A673 (cell line): ENCODE measurements around the gene ABHD10.

Experiments used
- EZH2 ChIP-seq: fragments of 200-600 bp; sonication (generic); IDR thresholded peaks from 2 replicates; pipeline ENCODE4 v1.6.1; 2017; ENCODE audit warnings: borderline replicate concordance, low read depth, mild to moderate bottlenecking, mixed read lengths, antibody characterized with exemption, low read length; ENCODE audit not compliant: poor library complexity, severe bottlenecking
- TF ChIP-seq, protein P1 (sequence below): fragments of 300-800, 200-600 bp; sonication (generic); conservative IDR thresholded peaks from 2 replicates; pipeline ENCODE4 v1.5.1; 2017; ENCODE audit warnings: low read depth, mild to moderate bottlenecking, antibody characterized with exemption, low read length, moderate library complexity, mixed read lengths

- TF ChIP-seq, protein P1, sequence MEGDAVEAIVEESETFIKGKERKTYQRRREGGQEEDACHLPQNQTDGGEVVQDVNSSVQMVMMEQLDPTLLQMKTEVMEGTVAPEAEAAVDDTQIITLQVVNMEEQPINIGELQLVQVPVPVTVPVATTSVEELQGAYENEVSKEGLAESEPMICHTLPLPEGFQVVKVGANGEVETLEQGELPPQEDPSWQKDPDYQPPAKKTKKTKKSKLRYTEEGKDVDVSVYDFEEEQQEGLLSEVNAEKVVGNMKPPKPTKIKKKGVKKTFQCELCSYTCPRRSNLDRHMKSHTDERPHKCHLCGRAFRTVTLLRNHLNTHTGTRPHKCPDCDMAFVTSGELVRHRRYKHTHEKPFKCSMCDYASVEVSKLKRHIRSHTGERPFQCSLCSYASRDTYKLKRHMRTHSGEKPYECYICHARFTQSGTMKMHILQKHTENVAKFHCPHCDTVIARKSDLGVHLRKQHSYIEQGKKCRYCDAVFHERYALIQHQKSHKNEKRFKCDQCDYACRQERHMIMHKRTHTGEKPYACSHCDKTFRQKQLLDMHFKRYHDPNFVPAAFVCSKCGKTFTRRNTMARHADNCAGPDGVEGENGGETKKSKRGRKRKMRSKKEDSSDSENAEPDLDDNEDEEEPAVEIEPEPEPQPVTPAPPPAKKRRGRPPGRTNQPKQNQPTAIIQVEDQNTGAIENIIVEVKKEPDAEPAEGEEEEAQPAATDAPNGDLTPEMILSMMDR, result peak; percentile 14; the same call in 1 of the 2 replicates
- TF ChIP-seq EZH2, result no peak
Observed at GRCh38 chr3:112013784-112014143, 34.9 kb downstream of the ABHD10 start.
